NCI-H82 treated with DMSO at 0.1 percent for 48 hours (cell line): Measurements from ENCODE around the gene VIPAS39.
A peak's percentile ranks its signal among the peaks of the same experiment; 100 is the strongest.

ENCODE experiments used
- DNase-seq: peaks from one replicate; lab custom pipeline; 2025; ENCODE audit not compliant: unreplicated experiment; lab: John Stamatoyannopoulos, UW

VIPAS39 gene

DNA sequence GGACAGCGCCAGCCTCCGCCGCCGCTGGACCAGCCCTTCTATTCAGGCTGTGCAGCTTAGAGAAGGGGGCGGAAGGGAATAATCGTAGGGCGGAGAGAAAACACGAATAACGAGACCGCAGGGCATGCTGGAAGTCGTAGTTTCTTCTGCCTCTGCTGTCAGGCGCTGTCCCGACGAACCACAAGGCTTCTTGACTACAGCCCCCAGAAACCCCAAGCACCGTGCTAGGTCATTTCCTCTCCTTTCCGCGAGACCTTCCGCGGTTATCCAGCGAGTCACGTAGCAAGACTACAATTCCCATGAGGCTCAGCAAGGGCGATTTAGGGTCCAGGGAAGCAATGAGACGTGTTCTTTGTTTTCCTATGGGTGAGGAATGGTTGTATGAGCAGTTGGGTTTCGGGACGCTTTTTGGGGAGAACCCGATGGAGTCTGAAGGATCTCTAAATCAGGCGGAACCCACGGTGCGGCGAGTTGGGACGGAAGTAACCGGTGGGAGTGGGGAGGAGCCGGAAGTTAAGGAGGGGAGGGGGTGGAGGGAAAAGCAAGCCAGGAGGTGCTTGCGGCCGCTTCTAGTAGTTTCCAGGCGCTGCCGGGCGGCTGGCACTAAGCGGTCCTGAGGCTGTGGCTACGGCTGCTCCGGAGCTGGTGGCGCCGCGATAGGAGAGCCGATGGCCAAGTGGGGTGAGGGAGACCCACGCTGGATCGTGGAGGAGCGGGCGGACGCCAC, at the start of gene VIPAS39, which contains the start of gene AHSA1:
TSS of gene VIPAS39 (minus strand) at position 80 of the 727 bp plus-strand sequence. CDS start 3,499 bp downstream, outside the sequence.
TSS of gene AHSA1 (plus strand) at position 572 of the 727 bp plus-strand sequence. CDS start at position 669, 97 bp downstream.
- DNase-seq: peak; percentile 97

DNA sequence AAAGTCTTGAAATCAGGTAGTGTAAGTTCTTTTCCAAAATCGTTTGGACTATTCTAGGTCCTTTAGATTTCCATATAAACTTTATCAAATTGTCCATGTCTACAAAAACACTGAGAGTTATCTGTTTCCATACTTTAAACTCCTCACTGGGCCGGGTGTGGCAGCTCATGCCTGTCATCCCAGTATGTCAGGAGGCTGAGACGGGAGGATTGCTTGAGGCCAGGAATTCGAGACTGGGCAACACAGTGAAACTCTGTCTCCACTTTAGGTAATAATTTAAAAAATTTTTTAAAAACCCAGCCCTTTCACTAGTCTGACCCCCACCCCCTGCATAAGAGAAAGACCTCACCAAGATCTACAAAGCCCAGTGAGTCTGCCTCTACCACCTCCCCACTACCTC, 47.6 kb upstream of the VIPAS39 start:
- DNase-seq: no peak

DNA sequence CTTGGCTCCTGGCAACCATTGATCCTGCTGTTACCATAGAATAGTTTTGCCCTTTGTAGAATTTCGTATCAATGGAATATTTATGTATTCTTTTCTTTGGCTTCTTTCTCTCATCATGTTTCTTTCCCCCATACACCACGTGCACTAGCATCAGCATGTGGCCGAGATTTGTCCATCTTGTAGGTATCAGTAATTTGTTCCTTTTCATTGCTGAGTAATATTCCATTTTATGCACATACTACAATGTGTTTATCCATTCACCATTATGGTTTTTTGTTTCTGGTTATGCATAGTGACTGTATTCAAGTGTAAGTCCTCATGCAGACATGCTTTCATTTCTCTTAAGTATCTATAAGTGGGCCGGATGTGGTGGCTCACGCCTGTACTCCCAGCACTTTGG, 45.7 kb upstream of the VIPAS39 start:
- no peak for DNase-seq

DNA sequence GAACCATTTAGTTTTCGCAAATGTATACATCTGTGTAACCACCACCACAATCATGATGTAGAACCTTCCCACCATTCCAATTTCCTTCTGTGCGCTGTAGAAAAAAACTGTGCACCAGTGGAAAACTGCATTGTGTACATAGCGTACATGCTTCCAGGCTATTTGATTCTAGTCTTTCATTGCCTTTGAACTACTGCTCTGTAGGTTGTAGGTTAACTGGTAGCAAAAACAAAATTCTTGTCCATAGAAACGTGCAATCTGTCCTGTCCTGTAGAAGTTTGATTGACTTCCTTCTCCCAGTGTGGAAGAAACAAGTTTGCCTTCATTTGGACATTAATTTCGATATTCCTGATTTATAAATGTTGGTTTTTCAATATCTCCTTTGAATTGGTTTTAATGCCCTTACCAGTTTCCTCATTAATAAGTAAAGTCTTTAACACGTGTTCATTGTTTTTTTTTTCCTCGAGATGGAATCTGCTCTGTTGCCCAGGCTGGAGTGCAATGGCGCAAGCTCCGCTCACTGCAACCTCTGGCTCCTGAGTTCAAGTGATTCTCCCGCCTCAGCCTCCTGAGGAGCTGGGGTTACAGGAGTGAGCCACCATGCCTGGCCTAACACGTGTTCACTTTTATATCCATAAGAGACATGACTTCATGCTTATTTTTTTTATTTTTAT, 44.8 kb upstream of the VIPAS39 start:
- no peak for DNase-seq

DNA sequence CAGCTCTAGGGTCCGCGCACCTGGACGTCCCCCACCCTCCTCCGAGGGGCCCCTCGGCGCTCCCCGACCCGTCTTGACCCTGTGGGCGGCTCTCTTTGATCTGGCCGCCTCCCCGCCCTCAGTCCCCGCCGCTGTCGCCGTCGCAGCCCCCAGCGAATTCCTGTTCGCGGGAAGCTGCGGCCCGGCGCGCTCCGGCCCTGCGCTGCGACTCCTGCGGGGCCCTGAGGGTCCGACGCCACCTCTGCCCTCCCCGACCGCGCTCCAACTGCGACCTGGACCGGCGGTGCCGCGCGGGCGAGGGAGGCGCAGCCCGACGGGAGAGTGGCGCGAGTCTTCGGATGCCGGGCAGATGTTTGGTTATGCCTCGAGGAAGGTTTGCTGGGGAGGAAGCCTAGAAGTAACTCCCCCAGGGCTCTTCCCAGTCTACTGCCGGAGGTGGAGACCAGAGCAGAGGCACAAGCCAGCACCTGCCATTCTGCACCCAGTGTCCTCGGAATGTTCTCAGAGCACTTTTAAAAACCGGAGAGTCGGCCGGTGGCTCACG, 41.7 kb upstream of the VIPAS39 start:
- no peak for DNase-seq

DNA sequence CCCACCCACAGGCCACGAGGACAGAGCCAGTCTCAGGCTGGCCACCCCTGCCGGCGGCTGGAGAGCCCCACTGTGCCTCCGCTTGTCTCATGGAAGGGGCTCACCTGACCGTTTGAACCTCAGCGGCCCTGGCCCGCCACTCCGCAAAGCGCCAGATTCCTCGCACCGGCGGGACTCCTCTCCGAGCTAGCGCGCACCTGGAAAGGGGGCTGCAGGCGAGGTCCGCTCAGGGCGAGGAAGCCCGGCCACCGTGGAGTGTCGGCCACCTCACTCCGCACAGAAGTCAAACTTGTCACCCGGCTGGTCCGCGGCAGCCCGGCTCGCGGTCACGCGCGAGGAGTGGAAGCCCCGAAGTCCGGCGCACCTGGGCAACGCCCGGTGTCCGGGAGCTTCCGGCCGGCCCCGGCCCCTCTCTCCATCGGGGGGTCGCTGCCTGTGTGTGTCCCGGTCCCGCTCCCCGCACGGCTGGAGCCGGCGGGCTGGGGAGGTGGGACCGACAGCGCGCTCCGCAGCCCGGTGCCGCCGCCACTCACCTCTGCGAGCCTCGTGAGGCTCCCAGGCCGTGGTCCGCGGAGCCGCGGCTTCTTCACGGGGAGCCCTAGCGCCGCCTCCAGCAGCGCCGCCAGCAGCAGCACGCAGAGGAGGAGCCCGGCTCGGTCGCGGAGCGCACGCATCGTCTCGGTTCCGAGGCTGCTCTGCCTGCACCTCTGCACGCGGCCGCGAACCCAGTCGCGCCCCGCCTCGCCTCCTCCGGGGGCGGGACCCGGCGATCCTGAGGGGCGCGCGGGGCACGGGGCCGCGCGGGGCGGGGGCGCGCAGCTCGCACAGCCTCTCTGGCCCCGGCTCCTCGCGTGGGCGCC, 40.9 kb upstream of the VIPAS39 start, which contains the start of gene ISM2:
TSS of gene ISM2 (minus strand) at position 697 of the 860 bp plus-strand sequence. CDS start at position 674, 23 bp downstream.
- DNase-seq: no peak

DNA sequence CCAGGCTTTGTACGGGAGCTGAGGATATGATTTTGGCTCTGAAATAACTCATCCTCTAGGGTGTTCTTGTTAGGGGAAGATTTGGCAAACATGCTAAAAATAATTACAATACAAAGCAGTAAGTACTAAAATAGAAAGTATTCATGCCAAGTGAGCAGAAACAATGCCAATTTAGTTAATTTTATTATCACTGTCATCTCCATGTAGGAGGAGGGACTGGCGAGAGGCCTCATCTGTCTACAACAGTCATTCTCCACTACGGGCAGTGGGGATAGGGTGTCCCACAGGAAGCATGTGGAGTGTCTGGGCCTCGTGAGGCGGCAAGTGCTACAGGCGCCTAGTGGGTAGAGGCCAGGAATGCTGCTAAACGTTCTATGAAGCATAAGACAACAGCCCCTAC, 37.9 kb upstream of the VIPAS39 start:
- no peak for DNase-seq

DNA sequence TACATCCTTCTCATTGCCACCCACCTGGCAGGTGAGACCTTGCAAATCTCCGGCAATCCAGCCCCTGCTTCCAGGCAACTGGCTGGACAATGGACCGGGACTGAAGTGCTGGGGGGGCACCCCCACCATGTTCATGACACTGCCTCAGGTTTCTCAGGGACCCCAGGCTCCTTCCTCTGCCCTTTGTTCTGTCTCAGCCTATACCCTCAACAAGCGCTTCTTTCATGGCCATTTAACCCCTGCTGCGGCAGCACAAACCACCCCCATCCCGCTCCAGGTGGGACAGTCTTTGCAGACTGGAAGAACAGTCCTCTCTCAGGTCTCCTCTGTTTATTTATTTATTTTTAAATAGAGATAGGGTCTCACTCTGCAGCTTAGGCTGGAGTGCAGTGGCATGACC, 33.7 kb upstream of the VIPAS39 start:
- no peak for DNase-seq

DNA sequence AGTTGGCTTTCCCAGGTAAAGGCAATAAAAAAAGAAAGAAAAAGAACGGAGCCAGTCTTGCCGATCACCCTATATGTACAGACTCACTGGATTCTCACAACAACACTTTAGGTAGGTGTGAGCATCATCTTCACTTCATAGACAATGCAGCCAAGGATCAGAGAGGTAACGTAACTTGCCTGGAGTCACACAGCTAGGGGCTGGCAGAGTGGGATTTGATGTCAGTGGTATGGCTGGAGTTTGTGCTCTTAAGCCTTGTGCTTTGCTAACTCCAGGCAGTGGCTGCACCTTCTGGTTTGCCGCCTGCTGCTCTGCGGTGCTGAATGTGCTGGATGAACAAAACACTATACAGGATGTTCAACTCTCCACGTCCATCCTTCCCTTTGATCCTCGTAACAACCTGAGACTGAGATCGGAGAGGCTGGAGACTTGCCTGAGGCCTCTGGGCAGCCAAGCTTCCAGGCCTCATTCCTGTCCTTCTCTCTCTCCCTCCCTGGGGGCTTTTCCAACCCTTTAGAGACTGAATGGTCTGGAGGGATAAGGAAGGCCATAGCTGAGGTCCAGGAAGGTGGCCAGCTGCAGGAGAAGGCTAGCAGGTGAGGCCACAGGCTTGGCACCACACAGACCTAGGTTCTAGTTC, 33.1 kb upstream of the VIPAS39 start:
- DNase-seq: no peak

DNA sequence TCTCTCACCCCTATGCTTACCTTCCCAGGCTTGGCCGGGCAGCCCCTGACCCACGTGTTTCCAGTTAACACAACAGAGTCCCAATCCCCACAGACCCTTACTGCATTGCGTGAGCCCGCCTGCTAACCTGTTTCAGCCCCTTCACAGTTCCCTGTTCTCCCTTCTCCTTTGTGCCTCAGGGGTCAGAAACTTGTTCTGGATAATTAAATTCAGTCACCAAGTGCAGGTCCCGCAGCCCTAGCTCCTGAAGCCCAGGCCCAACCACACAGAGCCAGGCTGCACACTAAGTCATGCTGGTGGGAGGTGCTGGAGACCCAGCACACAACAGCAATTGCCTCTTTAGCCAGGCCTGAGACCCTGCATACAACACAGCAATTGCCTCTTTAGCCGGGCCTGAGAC, 31.6 kb upstream of the VIPAS39 start:
- DNase-seq: no peak

DNA sequence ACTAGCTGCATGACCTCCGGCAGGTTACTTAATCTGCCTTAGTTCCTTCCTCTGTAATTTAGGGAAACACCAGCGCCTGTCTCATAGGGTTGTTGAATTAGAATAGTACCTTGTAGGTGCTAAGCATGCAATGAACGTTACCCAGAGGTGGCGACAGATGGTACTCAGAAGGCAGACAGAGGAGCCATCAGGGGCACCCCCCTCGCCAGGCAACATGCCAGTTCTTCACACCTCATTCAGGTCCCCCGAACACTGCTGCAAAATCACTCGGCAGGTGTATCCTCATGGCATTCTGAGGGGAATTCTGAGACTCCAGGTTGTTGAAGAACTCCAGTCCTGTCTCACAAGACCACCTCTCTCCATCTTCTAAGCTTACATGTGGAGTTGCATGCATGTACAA, 31.2 kb upstream of the VIPAS39 start:
- no peak for DNase-seq

DNA sequence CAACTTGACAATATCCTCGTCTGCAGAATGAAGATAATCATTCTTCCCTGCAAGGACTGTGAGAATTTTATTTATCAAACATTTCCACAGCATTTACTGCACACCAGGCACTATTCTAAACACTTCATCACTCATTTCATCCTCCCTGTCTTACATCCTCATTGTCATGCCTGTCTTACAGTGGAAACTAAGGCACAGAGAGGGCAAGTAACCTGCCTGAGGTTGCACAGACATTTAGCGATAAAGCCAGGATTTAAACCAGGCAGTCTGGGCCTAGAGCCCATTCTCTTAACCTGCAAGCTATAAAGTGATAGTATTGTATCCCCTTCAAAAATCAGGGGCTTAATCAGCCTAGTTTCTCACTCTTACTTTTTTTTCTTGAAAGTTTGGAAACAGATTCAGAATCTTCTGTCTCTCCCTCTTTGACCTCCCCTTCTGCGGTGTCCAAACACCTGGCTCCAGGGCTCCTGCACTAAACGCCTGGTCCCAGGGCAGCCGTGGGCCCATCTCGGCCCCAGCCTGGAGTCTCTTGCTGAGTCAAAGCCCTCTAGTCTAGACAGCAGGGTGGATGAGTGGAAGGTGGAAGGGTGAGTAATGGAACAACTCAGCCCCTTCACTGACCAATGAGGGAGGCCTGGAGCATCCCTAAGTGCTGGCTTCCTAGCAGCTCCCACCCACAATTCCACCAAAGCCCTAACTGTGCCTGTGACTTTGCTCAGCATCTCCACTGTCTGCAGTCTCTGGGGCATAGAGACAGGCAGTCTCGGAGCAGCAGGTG, 28.7 kb upstream of the VIPAS39 start:
- DNase-seq: no peak

DNA sequence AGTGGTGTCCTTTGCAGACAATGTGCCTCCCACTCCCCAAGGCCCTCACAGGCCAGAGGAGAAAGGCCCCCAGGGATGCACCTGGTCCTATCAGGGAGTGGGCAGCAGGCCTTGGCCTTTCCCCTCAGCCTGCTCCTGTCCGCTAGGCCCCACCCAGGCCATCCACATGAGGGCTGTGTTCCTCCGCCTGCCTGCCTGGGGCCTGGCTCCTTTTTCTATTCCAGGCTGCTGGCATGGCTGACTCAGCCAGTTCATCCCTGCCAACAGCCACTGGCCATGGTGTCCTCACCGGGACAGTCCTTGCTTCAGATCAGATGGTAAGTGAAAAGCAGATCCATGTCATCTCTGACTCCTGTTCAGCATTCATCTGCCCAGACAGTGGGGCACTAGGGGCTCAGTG, 27.9 kb upstream of the VIPAS39 start:
- DNase-seq: no peak

DNA sequence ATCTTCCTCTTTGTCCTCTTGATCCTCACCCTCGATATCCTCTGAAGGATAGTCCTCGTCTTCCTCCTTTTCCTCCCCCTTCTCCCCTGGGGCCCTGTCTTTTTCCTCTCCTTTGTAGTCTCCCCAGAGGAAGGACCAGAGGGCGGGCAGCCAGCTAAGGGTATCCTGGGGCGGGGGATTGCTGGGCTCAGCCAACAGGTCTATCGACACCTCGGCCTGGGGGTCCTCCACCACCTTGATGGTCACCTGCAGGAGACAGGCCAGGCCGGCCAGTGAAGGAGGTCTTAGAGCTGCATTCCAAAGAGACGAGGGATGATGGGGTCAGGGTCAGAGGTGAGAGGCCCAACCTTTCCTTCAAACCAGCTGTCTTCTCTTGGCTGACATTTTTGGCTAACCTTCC, 25.0 kb upstream of the VIPAS39 start:
- DNase-seq: no peak

DNA sequence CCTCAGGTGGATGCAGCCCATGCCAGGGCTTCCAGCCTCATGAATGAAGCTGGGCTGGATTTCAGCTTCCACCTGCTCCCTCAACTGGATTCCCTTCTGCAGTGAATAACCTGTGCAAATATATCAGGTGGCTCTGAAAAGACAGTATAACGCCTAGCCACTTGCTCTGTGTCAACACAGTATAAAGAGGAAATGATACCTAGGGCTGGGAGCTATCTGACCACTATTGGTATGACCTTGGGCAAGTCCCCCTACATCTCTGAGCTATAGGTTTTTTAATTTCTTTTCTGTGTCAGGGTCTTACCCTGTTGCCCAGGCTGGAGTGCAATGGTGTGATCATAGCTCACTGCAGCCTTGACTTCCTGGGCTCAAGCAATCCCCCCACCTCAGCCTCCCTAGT, 21.4 kb upstream of the VIPAS39 start:
- DNase-seq: no peak

DNA sequence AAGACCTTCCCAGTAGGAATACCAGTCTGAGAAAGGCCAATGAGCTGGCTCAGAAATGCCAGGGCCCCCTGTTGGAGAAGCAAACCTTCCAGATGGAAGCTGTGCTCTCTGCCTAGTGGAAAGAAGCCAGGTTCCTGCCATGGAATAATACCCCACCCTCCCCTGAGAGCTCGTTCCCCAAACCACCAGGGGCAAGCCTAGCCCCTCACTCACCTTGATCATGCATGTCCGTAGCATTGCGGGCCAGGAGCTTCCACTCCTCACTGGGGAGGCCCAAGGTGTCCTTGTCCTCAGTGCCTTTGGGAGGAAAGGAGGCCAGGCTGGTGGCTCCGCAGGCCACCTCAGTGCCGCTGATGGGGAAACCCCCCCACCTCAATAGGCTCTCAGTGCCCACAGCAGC, 20.6 kb upstream of the VIPAS39 start:
- DNase-seq: no peak

DNA sequence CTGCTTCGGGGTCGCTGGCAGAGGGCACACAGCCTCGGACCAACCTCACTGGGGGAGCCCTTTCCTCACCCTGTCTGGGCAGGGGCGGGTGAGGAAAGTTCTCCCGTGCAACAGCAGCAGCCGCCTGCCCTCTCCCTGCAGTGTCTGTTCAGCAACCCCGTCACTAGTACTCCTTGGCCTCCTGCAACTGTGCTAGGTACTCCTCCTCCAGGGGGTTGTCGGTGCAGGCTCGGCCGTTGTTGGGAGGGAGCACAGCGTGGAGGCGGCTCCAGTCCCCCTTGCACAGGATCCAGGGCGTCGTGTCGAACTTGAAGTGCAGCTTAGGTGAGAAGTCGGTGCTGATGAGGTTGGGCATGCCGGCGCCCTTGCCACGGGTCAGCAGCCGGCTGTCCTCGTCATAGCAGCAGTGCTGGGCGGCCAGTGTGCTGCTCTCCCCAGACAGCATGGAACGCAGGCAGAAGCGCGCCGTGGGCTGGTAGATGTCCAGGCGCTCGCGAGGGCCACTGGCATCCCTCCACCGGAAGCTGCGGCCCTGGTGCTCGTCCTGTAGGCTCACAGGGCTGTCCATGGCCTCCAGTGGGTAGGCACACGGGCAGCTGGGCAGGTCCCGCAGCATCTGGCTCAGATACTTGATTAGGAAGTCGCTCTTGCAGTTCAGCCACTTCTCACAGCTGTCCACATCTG, 18.2 kb upstream of the VIPAS39 start:
- no peak for DNase-seq

DNA sequence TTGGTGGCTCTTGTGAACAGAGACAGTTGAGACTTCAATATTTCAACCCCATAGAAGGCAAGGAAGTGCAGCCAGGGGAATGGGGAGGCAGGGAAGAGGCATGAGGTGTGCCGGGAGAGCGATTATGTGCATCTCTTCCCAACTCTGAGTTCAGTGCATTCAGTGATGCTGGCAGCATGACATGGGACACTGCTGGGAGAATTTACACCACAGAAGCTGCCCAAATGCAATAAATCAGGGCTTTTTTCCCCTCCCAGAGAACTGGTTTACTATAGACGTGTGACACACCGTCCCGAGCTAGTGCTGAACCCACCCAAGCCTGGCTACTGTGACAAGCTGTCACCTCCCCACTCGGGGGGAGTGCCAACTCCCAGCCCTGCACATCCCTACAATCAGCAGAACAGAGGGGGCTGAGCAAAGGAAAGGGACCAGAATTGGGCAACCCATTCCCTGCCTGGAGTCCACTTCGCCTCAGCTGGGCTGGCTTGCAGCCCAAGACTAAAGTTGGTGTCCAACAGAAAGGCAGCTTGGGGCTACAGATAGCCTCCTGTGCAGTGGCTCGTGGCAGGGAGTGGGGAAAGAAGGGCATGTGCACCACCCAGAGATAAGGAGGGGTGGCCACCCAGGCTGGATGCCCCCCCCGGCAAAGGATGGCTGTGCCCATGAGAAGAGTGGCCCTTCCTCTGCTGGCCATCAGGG, 17.2 kb upstream of the VIPAS39 start:
- no peak for DNase-seq

DNA sequence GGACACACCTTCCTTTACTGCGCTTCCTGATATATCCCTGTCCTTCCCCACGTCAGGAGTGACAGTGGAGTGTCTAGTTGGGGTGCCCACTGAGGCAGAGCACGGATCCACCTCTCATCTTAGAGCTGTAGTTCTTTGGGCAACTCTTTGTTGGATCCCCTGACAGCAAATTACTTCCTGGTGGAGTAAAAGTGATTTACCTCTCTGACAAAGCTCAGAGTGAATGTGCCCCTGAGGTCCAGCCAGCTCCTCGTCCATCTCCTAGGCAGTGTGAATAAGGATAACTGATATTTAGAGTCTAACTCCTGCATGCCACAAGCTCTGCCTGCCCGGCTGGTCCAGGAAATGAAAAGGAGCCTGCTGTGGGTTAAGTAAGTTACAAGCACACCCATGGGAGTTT, 16.5 kb upstream of the VIPAS39 start:
- DNase-seq: no peak
